Stomach (tissue), 4 donors: Measurements from ENCODE around the gene ZNF821.

Experiments
- POLR2A ChIP-seq, 4 donors: fragments of 450-650 bp; IDR thresholded peaks; one replicate each; pipeline ENCODE4 v1.6.1; 2016; ENCODE audit warnings: antibody characterized with exemption in 4 of 4, control low read depth in 2 of 4, mild to moderate bottlenecking in 1 of 4, moderate library complexity in 1 of 4
- TF ChIP-seq, protein P1 (sequence below), 7 experiments: fragments of 450-650 bp in 4 of 7; fragments of 200-600 bp in 3 of 7; sonication (generic) in 3 of 7; IDR thresholded peaks; one replicate each; pipeline ENCODE4 v1.5.1; 2016 to 2019; ENCODE audit warnings: antibody characterized with exemption in 7 of 7, control low read depth in 2 of 7, mild to moderate bottlenecking in 1 of 7

DNA sequence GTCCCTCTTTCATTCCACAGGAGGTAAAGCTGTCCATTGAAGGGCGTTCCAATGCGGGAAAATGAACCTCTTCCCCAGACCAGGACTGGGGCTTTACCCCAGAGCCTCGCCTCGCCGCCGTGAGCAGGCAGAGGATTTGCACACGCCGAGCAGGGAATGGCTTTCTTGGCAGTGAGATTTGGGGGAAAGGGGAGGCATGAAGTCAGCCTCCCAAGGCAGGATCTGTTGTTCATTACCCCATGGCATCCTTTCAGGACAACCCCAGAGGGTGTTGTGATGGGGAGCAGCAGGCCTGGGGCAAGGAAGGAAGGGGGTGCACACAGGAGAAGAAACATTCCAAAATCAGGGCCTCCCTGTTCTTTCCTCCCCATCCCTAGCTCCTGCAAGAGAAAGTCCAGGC lies 32.2 kb downstream of the ZNF821 start:
- TF ChIP-seq, protein P1, sequence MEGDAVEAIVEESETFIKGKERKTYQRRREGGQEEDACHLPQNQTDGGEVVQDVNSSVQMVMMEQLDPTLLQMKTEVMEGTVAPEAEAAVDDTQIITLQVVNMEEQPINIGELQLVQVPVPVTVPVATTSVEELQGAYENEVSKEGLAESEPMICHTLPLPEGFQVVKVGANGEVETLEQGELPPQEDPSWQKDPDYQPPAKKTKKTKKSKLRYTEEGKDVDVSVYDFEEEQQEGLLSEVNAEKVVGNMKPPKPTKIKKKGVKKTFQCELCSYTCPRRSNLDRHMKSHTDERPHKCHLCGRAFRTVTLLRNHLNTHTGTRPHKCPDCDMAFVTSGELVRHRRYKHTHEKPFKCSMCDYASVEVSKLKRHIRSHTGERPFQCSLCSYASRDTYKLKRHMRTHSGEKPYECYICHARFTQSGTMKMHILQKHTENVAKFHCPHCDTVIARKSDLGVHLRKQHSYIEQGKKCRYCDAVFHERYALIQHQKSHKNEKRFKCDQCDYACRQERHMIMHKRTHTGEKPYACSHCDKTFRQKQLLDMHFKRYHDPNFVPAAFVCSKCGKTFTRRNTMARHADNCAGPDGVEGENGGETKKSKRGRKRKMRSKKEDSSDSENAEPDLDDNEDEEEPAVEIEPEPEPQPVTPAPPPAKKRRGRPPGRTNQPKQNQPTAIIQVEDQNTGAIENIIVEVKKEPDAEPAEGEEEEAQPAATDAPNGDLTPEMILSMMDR (IDR thresholded peaks at IDR 0.05) = no peak
- TF ChIP-seq POLR2A (IDR thresholded peaks at IDR 0.05) = no peak
